Daoy (cell line): Measurements from ENCODE around the gene PERP. TPM values are rescaled to one million over a fixed set of nuclear protein-coding genes. Genes with fewer than 3 reads are reported as not detected.
A peak's percentile ranks its signal among the peaks of the same experiment; 100 is the strongest.

Experiments used
- DNase-seq: peaks from one replicate; pipeline ENCODE4 v3.0.0-alpha.2; 2015; ENCODE audit warnings: low read depth
- total RNA-seq: library from RNA; depleted of rRNA; stranded (reverse); fragments of >200 nt; shearing (Covaris generic); gene quantifications from 2 replicates; pipeline ENCODE4 v1.2.3, GENCODE V29; 2014; rRNA removed

The PERP gene
- total RNA-seq, 1 experiment from 2014 or later = 49.3 TPM

GRCh38 chr6:138052783-138053182, 54.4 kb downstream of the PERP start:
- DNase-seq = peak; percentile 6

GRCh38 chr6:138044972-138045371, 62.2 kb downstream of the PERP start:
- no peak for DNase-seq

- peak; percentile 9 for DNase-seq
Observed at GRCh38 chr6:138044458-138044857, 62.8 kb downstream of the PERP start.

Other genes with a start within 250 kb of the PERP start
- 10.4 and 12.6 TPM in 2 replicates for gene TNFAIP3, start 240.2 kb downstream of the PERP start, total RNA-seq
- 2.4 and 3.3 TPM in 2 replicates for gene ARFGEF3, start 54.5 kb upstream of the PERP start, total RNA-seq
- not detected in 2 replicates for gene PBOV1, start 111.1 kb upstream of the PERP start, total RNA-seq